Measurements from ENCODE around the gene SERGEF. TPM values are rescaled to one million over a fixed set of nuclear protein-coding genes. Genes with fewer than 3 reads are reported as not detected.

The SERGEF gene
- polyA plus RNA-seq, 1 of the 3 experiments (the other 2 are of a cell fraction): 23.1 TPM

DNA sequence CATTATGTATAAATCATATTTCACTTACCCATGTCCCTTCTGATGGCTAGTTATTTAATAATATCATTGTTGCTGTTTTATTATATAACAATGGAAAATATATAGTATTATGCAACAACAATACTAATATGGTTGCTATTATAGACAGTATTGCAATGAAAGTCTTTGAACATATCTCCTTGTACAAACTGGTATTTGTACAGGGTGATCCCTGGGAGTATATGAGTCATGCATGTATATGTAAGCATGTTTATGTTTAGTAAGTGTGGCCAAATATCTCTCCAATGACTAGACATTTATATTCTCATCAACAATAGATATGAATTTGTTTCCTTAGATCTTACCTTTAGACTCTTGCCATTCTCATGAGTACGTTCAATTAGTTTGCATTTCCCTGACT lies 222.4 kb downstream of the SERGEF start:
- WGBS (ENCODE audit: low lambda C conversion rate): 80% methylated on average over 1 of the region's 1 CpG
- ChIA-PET POLR2A (no interaction called here), CTCF (no interaction called here)

More for the DNA sequence above, 222.4 kb downstream of the SERGEF start:
- no peaks in the 10 kb centered on the region for H3K9me3 ChIP-seq
- no peaks in the 10 kb centered on the region for H3K79me2 ChIP-seq (ENCODE audit: insufficient read depth)
- H3F3A ChIP-seq (replicated peaks; ENCODE audit: insufficient read depth): no peaks in the 10 kb centered on the region
- H3K27ac ChIP-seq (ENCODE audit: low read depth in 2 of 2, low read length in 1 of 2): no peak overlapping the region
- no peaks in the 10 kb centered on the region for H3K36me3 ChIP-seq (replicated peaks in 1 of 2; ENCODE audit: control insufficient read depth in 1 of 2, insufficient read depth in 2 of 2, low read length in 1 of 2)
- H3K4me2 ChIP-seq: no peak overlapping the region
- no peaks in the 10 kb centered on the region for H3K27me3 ChIP-seq (ENCODE audit: insufficient read depth)
- H2AFZ ChIP-seq (ENCODE audit: low read depth): no peak overlapping the region
- no peaks in the 10 kb centered on the region for H3K9me2 ChIP-seq
- no peak overlapping the region for H3K4me3 ChIP-seq (ENCODE audit: low read depth in 2 of 2, low read length in 1 of 2)
- no peaks in the 10 kb centered on the region for H4K20me1 ChIP-seq (ENCODE audit: insufficient read depth)
- TF ChIP-seq CTCF (IDR thresholded peaks at IDR 0.05) (no peak), RFX5 (IDR thresholded peaks at IDR 0.05; ENCODE audit: low read length) (no peak), GATA2 (CRISPR knock-in tag; IDR thresholded peaks at IDR 0.05) (no peak), POLR2AphosphoS5 (IDR thresholded peaks at IDR 0.05; ENCODE audit: low read depth, low read length) (no peak), TCF12 (IDR thresholded peaks at IDR 0.05) (no peak), GABPA (IDR thresholded peaks at IDR 0.05; ENCODE audit: low read depth) (no peak), ZBTB33 (IDR thresholded peaks at IDR 0.05; ENCODE audit: borderline replicate concordance, low read depth) (no peak), ELF1 (IDR thresholded peaks at IDR 0.05) (no peak), RAD21 (IDR thresholded peaks at IDR 0.05; ENCODE audit: low read length) (no peak), EZH2phosphoT487 (IDR thresholded peaks at IDR 0.05; ENCODE audit: borderline replicate concordance, low read depth) (no peak), RXRA (IDR thresholded peaks at IDR 0.05; ENCODE audit: borderline replicate concordance, low read depth) (no peak), CHD2 (IDR thresholded peaks at IDR 0.05; ENCODE audit: low read length, partially characterized antibody) (no peak), SIN3A (IDR thresholded peaks at IDR 0.05; ENCODE audit: borderline replicate concordance, low read depth, low read length) (no peak), FOXM1 (IDR thresholded peaks at IDR 0.05; ENCODE audit: low read depth) (no peak)
- TF ChIP-seq, protein P1, sequence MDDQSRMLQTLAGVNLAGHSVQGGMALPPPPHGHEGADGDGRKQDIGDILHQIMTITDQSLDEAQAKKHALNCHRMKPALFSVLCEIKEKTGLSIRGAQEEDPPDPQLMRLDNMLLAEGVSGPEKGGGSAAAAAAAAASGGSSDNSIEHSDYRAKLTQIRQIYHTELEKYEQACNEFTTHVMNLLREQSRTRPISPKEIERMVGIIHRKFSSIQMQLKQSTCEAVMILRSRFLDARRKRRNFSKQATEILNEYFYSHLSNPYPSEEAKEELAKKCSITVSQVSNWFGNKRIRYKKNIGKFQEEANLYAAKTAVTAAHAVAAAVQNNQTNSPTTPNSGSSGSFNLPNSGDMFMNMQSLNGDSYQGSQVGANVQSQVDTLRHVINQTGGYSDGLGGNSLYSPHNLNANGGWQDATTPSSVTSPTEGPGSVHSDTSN (IDR thresholded peaks at IDR 0.05): no peak
- TF ChIP-seq, protein P2, sequence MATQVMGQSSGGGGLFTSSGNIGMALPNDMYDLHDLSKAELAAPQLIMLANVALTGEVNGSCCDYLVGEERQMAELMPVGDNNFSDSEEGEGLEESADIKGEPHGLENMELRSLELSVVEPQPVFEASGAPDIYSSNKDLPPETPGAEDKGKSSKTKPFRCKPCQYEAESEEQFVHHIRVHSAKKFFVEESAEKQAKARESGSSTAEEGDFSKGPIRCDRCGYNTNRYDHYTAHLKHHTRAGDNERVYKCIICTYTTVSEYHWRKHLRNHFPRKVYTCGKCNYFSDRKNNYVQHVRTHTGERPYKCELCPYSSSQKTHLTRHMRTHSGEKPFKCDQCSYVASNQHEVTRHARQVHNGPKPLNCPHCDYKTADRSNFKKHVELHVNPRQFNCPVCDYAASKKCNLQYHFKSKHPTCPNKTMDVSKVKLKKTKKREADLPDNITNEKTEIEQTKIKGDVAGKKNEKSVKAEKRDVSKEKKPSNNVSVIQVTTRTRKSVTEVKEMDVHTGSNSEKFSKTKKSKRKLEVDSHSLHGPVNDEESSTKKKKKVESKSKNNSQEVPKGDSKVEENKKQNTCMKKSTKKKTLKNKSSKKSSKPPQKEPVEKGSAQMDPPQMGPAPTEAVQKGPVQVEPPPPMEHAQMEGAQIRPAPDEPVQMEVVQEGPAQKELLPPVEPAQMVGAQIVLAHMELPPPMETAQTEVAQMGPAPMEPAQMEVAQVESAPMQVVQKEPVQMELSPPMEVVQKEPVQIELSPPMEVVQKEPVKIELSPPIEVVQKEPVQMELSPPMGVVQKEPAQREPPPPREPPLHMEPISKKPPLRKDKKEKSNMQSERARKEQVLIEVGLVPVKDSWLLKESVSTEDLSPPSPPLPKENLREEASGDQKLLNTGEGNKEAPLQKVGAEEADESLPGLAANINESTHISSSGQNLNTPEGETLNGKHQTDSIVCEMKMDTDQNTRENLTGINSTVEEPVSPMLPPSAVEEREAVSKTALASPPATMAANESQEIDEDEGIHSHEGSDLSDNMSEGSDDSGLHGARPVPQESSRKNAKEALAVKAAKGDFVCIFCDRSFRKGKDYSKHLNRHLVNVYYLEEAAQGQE (IDR thresholded peaks at IDR 0.05; ENCODE audit: low read depth, low read length): no peak
- TF ChIP-seq, protein P3, sequence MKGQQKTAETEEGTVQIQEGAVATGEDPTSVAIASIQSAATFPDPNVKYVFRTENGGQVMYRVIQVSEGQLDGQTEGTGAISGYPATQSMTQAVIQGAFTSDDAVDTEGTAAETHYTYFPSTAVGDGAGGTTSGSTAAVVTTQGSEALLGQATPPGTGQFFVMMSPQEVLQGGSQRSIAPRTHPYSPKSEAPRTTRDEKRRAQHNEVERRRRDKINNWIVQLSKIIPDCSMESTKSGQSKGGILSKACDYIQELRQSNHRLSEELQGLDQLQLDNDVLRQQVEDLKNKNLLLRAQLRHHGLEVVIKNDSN (IDR thresholded peaks at IDR 0.05; ENCODE audit: borderline replicate concordance, low read depth): no peak
- no peak overlapping the region for H3K9ac ChIP-seq
- DNase-seq: no peak
- no peaks in the 10 kb centered on the region for H3K4me1 ChIP-seq (ENCODE audit: control insufficient read depth in 1 of 2, insufficient read depth in 2 of 2, low read depth in 1 of 2, low read length in 1 of 2)

Measured in SK-N-SH (cell line).